Uterus (tissue), 4 donors: Measurements from ENCODE around the gene POLD3. TPM values are rescaled to one million over a fixed set of nuclear protein-coding genes. Genes with fewer than 3 reads are reported as not detected.
A peak's percentile ranks its signal among the peaks of the same experiment; 100 is the strongest.

Source experiments
- DNase-seq, 2 donors: peaks; one replicate each; pipeline ENCODE4 v3.0.0-alpha.2; 2019 to 2020
- H3K27ac ChIP-seq, 2 donors: fragments of 200-600 bp; sonication (generic); 1 replicate in 1 of 2; 2 replicates in 1 of 2; pipeline ENCODE4 v1.5.1; 2016 to 2018
- H3K27me3 ChIP-seq, 2 donors: fragments of 200-600 bp; sonication (generic); one replicate each; pipeline ENCODE4 v1.5.1; 2018 to 2019; ENCODE audit warnings: control low read depth in 1 of 2
- H3K36me3 ChIP-seq, 2 donors: fragments of 200-600 bp; sonication (generic); one replicate each; pipeline ENCODE4 v1.5.1; 2019; ENCODE audit warnings: control low read depth in 1 of 2
- H3K4me1 ChIP-seq, 2 donors: fragments of 200-600 bp; sonication (generic); one replicate each; pipeline ENCODE4 v1.5.1; 2018 to 2019; ENCODE audit warnings: control low read depth in 1 of 2
- H3K4me3 ChIP-seq, 2 donors: fragments of 200-600 bp; sonication (generic); 1 replicate in 1 of 2; 2 replicates in 1 of 2; pipeline ENCODE4 v1.5.1; 2018 to 2019; ENCODE audit warnings: mild to moderate bottlenecking in 1 of 2
- H3K9me3 ChIP-seq, 2 donors: fragments of 200-600 bp; sonication (generic); one replicate each; pipeline ENCODE4 v1.5.1; 2019; ENCODE audit warnings: control low read depth in 1 of 2
- CTCF ChIP-seq, 4 experiments: fragments of 200-600 bp in 2 of 4; fragments of 450-650 bp in 2 of 4; sonication (generic) in 2 of 4; IDR thresholded peaks; one replicate each; pipeline ENCODE4 v1.5.1; 2016 to 2019; ENCODE audit warnings: antibody characterized with exemption in 4 of 4, mild to moderate bottlenecking in 2 of 4, moderate library complexity in 1 of 4
- POLR2A ChIP-seq, 2 donors: fragments of 450-650 bp; IDR thresholded peaks; one replicate each; pipeline ENCODE4 v1.6.1; 2016; ENCODE audit warnings: antibody characterized with exemption in 2 of 2, mild to moderate bottlenecking in 1 of 2, moderate library complexity in 1 of 2
- intact Hi-C: fragments of 100-400 bp; cut with DNase I; formaldehyde crosslinking; loops from one replicate; pipeline ENCODE4 v1.15.1; 2023; ENCODE audit warnings: low total_unique reads
- total RNA-seq, 4 donors: library from RNA; depleted of rRNA in 3 of 4; stranded (reverse); fragments of >200 nt in 3 of 4; gene quantifications; one replicate each; pipeline versions ENCODE4 v1.1.0 to v1.2.4, GENCODE V29; 2014 to 2023
- donor health status: DM: yes; HTN: yes; CAD: no.

The POLD3 gene
- total RNA-seq, 4 donors from 2014 or later, result 10.3 to 32.1 (median 21.3) TPM

- H3K9me3 ChIP-seq, result no peaks in the 10 kb centered on the region
- intact Hi-C loops, result no loop called here
- DNase-seq, result peak; percentile 66 to 73
- TF ChIP-seq POLR2A (IDR thresholded peaks at IDR 0.05), result no peak
- no peak overlapping the region for H3K4me3 ChIP-seq
- peak overlapping the region; percentile 93 to 95 for H3K27ac ChIP-seq
- H3K36me3 ChIP-seq, result no peaks in the 10 kb centered on the region
- H3K27me3 ChIP-seq, result no peaks in the 10 kb centered on the region
- H3K4me1 ChIP-seq, result peaks cover 4 to 29% of the 10 kb centered on the region in 2 donors
Observed at GRCh38 chr11:74678591-74679512, 86.5 kb downstream of the POLD3 start.

GRCh38 chr11:74679513-74679865 lies 87.1 kb downstream of the POLD3 start:
- H3K4me3 ChIP-seq, result no peak overlapping the region
- no peak for TF ChIP-seq CTCF (IDR thresholded peaks at IDR 0.05)
- TF ChIP-seq POLR2A (IDR thresholded peaks at IDR 0.05), result no peak
- peak overlapping the region; percentile 93 to 95 for H3K27ac ChIP-seq
- no peaks in the 10 kb centered on the region for H3K36me3 ChIP-seq
- H3K4me1 ChIP-seq, result peaks cover 4 to 31% of the 10 kb centered on the region in 2 donors
- no peaks in the 10 kb centered on the region for H3K27me3 ChIP-seq
- intact Hi-C loops, result no loop called here
- no peaks in the 10 kb centered on the region for H3K9me3 ChIP-seq
- peak in 1 of 2 donors; percentile 17 for DNase-seq

- Histone ChIP-seq H3K27me3 (no peaks in the 10 kb centered on the region), H3K4me3 (no peak overlapping the region), H3K36me3 (no peaks in the 10 kb centered on the region), H3K27ac (peak overlapping the region; percentile 93 to 95), H3K9me3 (no peaks in the 10 kb centered on the region), H3K4me1 (peaks cover 4 to 31% of the 10 kb centered on the region in 2 donors)
- peak in 1 of 2 donors; percentile 44 for DNase-seq
- intact Hi-C loops, result no loop called here
- TF ChIP-seq POLR2A (IDR thresholded peaks at IDR 0.05), result no peak
Observed at GRCh38 chr11:74680035-74680671, 87.8 kb downstream of the POLD3 start.

GRCh38 chr11:74680703-74681531 lies 88.5 kb downstream of the POLD3 start:
- peak in 1 of 2 donors; percentile 59 for DNase-seq
- Histone ChIP-seq H3K27me3 (no peaks in the 10 kb centered on the region), H3K9me3 (no peaks in the 10 kb centered on the region)

More at GRCh38 chr11:74680703-74681531, 88.5 kb downstream of the POLD3 start:
- Histone ChIP-seq H3K4me3 (no peak overlapping the region), H3K36me3 (no peaks in the 10 kb centered on the region), H3K27ac (peak overlapping the region; percentile 93 to 95), H3K4me1 (peaks cover 4 to 31% of the 10 kb centered on the region in 2 donors)
- TF ChIP-seq POLR2A (IDR thresholded peaks at IDR 0.05), result no peak
- no peak for TF ChIP-seq CTCF (IDR thresholded peaks at IDR 0.05)
- intact Hi-C loops, result no loop called here
